RWPE2 (cell line): Measurements from ENCODE around the gene MAB21L3.

Source experiments
- ATAC-seq: fragments of 200-7000 bp; cut with Tn5 transposase; 3 replicates; pipeline ENCODE4 v1.9.1; 2021; ENCODE audit warnings: low read depth
- DNase-seq: peaks from one replicate; pipeline ENCODE4 v3.0.0-alpha.2; 2020; ENCODE audit warnings: low spot score
- H3K27ac ChIP-seq: fragments of 450-650 bp; 2 replicates; pipeline ENCODE4 v1.5.1; 2017; ENCODE audit warnings: mild to moderate bottlenecking; ENCODE audit not compliant: poor library complexity, severe bottlenecking
- H3K27me3 ChIP-seq: fragments of 250-450 bp; sonication (Bioruptor Pico); 2 replicates; pipeline ENCODE4 v1.5.1; 2021; ENCODE audit warnings: mild to moderate bottlenecking, moderate library complexity; ENCODE audit not compliant: insufficient read depth, poor library complexity, severe bottlenecking
- H3K36me3 ChIP-seq: fragments of 250-450 bp; sonication (Bioruptor Pico); 2 replicates; pipeline ENCODE4 v1.5.1; 2020; ENCODE audit warnings: low read depth, mild to moderate bottlenecking, moderate library complexity
- H3K4me1 ChIP-seq: fragments of 250-450 bp; sonication (Bioruptor Pico); 2 replicates; pipeline ENCODE4 v1.5.1; 2021; ENCODE audit warnings: mild to moderate bottlenecking, moderate library complexity; ENCODE audit not compliant: insufficient read depth, poor library complexity, severe bottlenecking
- H3K4me3 ChIP-seq: fragments of 250-450 bp; sonication (Bioruptor Pico); 2 replicates; pipeline ENCODE4 v1.5.1; 2021; ENCODE audit warnings: mild to moderate bottlenecking, moderate library complexity; ENCODE audit not compliant: severe bottlenecking
- H3K9me3 ChIP-seq: fragments of 250-450 bp; sonication (Bioruptor Pico); 2 replicates; pipeline ENCODE4 v1.5.1; 2021; ENCODE audit warnings: mild to moderate bottlenecking, moderate library complexity; ENCODE audit not compliant: severe bottlenecking
- CTCF ChIP-seq: fragments of 450-650 bp; IDR thresholded peaks from one replicate; pipeline ENCODE4 v1.5.1; 2017; ENCODE audit warnings: mild to moderate bottlenecking, moderate library complexity; ENCODE audit not compliant: poor library complexity, severe bottlenecking

MAB21L3 gene

GRCh38 chr1:116105996-116106395 is 5.2 kb upstream of the MAB21L3 start:
- DNase-seq (no peak), ATAC-seq (no peak)
- TF ChIP-seq CTCF, result no peak
- Histone ChIP-seq H3K36me3 (no peaks in the 10 kb centered on the region), H3K4me3 (no peak overlapping the region), H3K27me3 (no peaks in the 10 kb centered on the region), H3K27ac (no peak overlapping the region), H3K9me3 (no peaks in the 10 kb centered on the region), H3K4me1 (peaks cover 20% of the 10 kb centered on the region)

- Histone ChIP-seq H3K27ac (no peak overlapping the region), H3K27me3 (no peaks in the 10 kb centered on the region), H3K9me3 (no peaks in the 10 kb centered on the region), H3K4me3 (no peak overlapping the region), H3K36me3 (no peaks in the 10 kb centered on the region), H3K4me1 (peaks cover 26% of the 10 kb centered on the region)
- no peak for DNase-seq
- ATAC-seq, result no peak
- no peak for TF ChIP-seq CTCF
Measured at GRCh38 chr1:116106646-116107045, 4.6 kb upstream of the MAB21L3 start.

GRCh38 chr1:116107371-116107770 is 3.8 kb upstream of the MAB21L3 start:
- no peak for ATAC-seq
- Histone ChIP-seq H3K27me3 (no peaks in the 10 kb centered on the region), H3K4me3 (no peak overlapping the region), H3K4me1 (peaks cover 33% of the 10 kb centered on the region), H3K27ac (no peak overlapping the region), H3K36me3 (no peaks in the 10 kb centered on the region), H3K9me3 (no peaks in the 10 kb centered on the region)
- DNase-seq, result no peak
- TF ChIP-seq CTCF, result no peak

GRCh38 chr1:116111524-116112021 is 374 bp downstream of the MAB21L3 start:
- no peak for DNase-seq
- no peak for TF ChIP-seq CTCF
- Histone ChIP-seq H3K9me3 (no peaks in the 10 kb centered on the region), H3K4me3 (no peak overlapping the region), H3K27me3 (no peaks in the 10 kb centered on the region), H3K4me1 (peaks cover 44% of the 10 kb centered on the region), H3K36me3 (no peaks in the 10 kb centered on the region), H3K27ac (peak overlapping the region; percentile 89)
- no peak for ATAC-seq

- ATAC-seq (no peak), DNase-seq (no peak)
- Histone ChIP-seq H3K36me3 (no peaks in the 10 kb centered on the region), H3K4me1 (peaks cover 44% of the 10 kb centered on the region), H3K9me3 (no peaks in the 10 kb centered on the region), H3K27ac (peak overlapping the region; percentile 89), H3K27me3 (no peaks in the 10 kb centered on the region), H3K4me3 (no peak overlapping the region)
- no peak for TF ChIP-seq CTCF
Measured at GRCh38 chr1:116112388-116113140, 1.4 kb downstream of the MAB21L3 start.
